ENCODE data around the gene IFNLR1.

Gene IFNLR1

DNA sequence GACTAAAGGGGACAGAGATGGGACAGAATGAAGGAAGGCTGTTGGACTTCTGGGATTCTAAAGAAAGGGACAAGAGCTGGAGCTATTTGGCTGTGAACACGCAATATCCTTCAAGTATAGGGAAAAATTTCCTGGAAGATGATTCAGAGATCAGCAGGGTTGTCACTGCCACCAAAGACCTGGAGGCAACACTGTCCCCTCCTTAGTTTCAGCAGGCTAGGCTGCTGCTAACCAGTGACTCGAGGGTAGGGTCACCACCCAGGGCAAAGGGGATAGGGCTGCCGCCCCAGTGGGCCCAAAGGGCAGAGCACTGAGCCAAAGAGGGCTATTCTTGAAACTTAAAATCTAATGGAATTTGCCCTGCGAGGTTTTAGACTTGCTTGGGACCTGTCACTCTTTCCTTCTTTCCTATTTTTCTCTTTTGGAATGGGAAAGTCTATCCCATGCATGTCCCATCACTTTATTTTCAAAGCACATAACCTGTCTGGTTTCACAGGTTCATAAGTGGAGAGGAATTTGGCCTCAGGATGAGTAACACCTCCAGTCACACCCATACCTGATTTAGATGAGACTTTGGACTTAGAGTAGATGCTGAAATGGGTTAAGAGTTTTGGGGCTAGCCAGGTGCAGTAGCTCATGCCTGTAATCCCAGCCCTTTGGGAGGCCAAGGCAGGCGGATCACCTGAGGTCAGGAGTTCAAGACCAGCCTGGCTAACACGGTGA, 11.9 kb downstream of the IFNLR1 start:
- no peak for DNase-seq

- no peak for DNase-seq
Measured at GRCh38 chr1:24173638-24174575, 13.2 kb downstream of the IFNLR1 start.

GRCh38 chr1:24172598-24172997, 14.5 kb downstream of the IFNLR1 start:
- DNase-seq: no peak

DNA sequence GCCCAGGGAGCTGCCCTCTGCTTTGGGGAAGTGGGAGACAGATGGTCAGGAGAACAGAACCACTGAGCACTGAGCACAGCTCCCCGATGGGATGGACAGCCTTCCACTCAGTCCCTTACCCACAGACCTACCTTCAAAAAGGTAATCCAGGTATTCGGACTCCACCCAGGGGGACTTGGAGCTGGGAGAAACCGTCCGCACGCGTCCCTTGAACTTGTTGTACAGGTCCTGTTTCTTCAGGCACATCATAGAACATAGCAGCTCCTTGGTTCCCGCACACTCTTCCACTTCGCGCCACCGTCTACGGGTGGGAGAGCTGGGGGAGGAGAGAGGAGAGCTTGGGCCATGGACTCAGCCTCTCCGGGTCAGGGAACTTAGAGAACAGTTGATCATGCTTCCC, 17.8 kb downstream of the IFNLR1 start:
- no peak for DNase-seq

- DNase-seq: no peak
Measured at GRCh38 chr1:24168245-24168644, 18.8 kb downstream of the IFNLR1 start.

GRCh38 chr1:24167008-24167407, 20.1 kb downstream of the IFNLR1 start:
- DNase-seq: no peak

DNA sequence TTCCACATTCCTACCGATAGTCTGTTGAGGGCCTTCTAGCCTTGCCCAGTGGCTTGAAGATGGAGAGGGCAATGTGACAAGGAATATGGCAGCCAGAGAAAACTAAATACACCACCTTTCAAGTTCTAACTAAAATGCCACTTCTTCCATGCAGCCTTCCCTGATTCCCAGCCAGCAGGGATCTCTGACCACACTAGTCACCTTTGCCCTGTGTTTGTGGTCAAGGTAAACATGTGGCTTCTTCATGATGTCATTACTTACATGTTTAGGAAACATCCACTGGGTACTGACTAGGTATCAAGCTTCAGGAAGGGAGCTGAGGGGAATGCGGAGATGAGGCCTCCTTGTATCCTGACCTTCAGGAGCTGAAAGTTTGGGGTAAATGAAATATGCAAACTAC, 21.6 kb downstream of the IFNLR1 start:
- no peak for DNase-seq

GRCh38 chr1:24164004-24164403, 23.1 kb downstream of the IFNLR1 start:
- no peak for DNase-seq

DNA sequence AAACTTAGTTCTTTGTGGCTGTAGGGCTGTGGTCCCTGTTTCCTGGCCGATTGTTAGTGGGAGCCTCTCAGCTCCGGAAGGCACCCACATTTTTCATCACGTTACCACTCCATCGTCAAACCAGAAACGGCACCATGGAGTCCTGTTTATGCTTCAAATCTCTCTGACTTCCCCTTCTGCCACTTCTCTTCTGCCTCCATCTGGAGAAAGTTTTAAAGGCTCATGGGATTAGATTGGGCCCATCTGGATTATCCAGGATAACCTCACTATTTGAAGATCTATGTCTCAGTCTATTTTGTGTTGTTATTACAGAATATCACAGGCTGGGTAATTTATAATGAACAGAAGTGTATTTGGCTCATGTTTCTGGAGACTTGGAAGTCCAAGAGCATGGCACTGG, 24.9 kb downstream of the IFNLR1 start:
- DNase-seq: no peak

DNA sequence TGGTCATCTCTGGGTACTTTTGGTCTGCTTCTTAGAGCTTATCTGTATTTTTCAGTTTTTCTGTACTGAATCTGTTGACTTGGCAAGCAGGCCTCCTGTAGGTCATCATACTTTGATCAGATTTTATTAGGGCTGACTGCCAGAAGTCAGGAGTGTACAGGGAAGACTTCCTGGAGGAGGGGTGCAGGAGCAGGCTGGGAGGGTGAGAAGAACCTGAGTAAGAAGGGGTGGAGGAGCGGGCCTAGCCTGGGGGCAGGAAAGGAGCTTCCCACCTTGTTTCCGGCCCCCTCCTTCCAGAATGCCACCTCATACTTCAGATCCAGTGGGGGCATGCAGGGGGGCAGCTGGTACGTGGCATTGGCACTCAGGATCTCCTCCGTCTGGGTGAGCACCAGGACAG, 25.8 kb downstream of the IFNLR1 start:
- no peak for DNase-seq

GRCh38 chr1:24159366-24159765, 27.7 kb downstream of the IFNLR1 start:
- no peak for DNase-seq

DNA sequence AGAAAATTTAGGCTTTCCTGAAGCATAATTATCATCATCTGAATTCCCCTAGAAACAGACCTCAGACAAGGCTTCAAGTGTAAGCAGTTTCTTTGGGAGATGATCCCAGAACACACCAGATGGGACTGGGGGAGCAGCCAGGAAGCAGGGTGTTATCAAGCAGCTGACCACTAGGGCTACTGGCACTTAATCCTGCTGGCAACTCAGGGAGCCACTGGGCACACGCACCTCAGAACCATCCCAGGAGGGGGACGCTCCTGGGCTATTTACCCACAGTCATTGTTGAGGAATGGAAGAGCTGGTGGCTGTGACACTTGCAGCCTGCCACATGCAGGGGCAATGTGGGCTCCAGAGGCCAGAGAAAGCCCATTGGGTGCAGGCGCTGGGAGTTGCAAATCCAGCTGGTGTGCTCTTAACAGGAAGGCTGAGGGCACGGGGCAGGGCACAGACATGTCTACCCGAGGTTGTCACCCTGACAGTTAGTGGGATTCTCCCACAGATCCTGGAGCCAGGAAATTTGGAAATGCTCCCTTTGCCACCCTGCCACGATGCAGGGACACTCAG, 29.1 kb downstream of the IFNLR1 start:
- peak; percentile 5 for DNase-seq

GRCh38 chr1:24156542-24157260, 30.4 kb downstream of the IFNLR1 start:
- DNase-seq: no peak

DNA sequence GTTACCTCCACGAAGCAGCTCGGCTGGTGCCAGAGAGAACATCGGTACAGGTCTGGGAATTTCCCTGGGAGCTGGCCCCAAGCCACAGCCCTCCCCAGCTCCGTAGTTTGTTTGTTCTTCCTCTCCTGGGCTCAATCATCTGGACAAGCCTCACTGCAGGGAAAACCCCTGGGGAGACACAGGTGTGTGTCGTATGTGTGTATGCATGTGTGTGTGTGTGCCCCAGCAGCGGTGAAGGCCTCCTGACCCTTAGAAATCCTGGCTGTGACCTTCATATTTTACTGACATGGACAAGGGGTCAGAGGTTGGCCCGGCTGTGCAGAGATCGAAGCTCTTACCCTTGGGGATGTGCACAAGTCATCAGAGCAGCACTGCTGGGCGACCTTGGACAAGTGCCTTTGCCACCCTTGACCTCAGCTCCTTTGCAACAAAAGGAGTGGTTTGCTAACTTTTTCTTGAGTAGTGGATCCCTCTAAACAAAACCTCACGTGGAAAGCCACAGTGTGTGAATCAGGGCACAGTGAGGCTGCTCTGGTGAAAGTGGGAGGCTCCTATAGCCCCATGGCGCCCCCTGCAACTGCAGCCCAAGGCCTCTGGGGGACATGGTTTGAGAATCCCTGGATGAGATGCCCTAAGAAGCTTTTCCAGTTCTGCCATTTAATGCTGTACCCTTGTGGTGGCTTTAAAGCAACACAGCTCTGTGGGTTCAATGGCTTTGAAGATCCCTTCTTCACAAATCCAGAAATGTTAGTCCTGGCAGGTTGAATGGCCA, 31.9 kb downstream of the IFNLR1 start:
- no peak for DNase-seq

- no peak for DNase-seq
Measured at GRCh38 chr1:24154215-24154614, 32.9 kb downstream of the IFNLR1 start.

DNA sequence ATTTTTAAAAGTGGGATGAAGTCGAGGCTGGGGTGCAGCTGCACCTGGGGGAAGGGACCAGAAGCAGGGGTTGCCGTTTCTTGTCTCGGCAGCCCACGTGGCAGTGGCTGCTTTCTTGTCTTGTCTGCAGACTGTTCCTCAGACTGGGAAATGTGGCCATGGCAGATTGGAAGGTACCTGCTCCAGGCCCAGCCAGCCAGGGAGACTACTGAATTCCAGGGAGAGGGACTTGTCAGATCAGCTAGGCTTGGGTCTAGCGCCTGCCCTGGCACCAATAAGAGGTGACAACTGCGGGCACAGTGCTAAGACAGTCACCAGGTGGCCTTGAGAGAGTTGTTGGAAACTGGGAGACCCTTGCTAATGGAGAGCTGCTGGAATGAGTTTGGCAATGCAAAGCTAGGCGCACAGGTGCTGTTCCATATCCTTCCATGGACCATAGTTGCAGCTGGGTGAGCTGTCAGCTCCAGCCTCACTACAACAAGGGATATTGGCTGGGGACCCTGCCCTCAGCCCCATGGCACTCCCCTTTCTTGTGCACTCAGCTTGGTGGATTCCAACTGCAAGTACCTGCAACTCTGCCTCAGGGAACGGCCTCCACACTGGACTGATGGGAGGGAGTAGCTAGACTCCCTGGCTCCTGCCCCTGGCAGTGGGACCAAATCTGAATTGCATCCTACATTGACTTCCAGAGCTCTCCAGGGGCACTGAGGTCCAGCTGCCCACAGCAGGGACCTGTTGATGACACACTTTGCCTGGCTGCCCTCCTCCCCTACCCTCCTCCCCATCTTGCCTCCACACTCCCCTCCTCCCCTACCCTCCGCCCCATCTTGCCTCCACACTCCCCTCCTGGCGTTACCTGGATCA, 34.2 kb downstream of the IFNLR1 start:
- DNase-seq: no peak

DNA sequence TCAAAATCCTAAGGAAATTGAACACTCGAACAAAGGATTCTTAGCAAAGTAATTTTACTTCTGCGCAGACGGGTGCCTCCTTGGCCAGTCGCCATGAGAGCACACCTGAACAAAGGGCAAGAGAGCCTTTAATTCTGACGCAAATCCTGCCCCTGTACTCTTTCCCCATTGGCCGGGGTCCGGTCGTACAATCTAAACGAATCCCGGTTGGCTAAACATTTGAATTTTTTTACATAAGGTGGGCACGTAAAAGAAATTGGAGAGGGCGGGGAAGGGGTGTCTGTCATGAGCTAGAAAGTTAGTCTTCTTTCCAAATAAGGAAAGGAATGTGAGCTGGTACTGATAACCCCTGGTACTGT, 35.9 kb downstream of the IFNLR1 start:
- no peak for DNase-seq

DNA sequence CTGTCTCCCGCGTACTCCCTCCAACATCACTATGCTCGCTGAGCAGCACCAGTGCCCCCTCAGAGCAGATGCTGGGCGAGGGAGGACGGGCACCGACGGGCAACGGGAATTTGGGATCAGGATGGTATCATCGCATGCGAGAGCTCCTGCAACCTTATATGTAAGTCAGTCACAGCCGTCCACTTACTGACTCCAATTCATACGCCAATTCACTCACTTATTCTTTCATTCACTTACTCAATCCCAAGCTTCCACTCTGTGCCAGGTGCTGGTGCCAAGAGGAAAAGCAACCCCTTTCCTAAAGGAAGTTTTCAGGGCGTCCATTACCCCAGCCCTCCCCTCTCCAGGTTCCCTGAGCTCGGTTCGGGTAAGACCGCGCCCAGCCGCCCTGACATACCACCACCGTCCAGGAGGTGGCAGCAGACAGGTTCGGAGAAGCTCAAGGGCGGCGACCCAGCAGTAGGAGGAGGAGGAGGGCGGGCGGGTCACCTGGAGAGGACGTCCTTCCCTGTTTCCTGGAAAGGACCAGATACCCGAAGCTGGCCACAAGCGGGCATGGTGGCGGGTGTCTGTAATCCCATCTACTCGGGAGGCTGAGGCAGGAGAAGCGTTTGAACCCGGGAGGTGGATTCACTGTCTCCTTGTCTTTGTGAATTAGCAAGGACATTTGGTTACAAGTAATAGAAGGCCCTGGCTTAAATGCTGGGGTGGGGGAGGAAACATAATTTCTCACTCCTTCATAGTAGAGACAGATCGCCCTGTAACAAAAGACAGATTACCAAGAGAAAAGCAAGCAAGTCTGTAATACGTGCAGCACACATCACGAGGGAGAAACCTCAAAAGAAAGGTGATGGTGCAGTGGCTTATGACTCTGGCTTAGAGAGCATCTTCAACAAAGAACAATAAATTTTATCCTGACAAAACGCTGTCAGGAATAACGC, 36.6 kb downstream of the IFNLR1 start:
- DNase-seq: peak; percentile 69

DNA sequence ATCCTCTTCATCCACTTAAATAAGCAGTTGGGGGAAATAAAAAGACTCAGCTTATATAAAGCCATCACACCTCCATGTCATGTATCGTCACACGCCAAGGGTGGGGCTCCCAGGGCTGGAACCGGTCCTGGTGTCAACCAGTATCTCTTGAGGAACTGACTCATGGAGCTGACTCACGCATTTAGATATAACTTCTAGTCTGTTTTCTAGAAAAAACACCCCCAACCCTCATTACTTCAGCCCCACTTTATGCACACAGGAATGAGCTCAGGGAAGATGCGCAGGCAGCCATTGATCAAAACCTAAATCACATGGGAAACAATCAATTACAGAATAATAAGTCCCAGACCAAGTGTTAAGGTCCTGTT, 37.2 kb downstream of the IFNLR1 start:
- DNase-seq: peak; percentile 79

- DNase-seq: no peak
Measured at GRCh38 chr1:24147816-24148215, 39.3 kb downstream of the IFNLR1 start.

Data from fibroblast of skin of back (primary cell).